Measurements from ENCODE around the gene TUBGCP2. TPM values are rescaled to one million over a fixed set of nuclear protein-coding genes. Genes with fewer than 3 reads are reported as not detected.

The TUBGCP2 gene
- total RNA-seq, 1 experiment from 2014 or later, result 52.4 TPM

DNA sequence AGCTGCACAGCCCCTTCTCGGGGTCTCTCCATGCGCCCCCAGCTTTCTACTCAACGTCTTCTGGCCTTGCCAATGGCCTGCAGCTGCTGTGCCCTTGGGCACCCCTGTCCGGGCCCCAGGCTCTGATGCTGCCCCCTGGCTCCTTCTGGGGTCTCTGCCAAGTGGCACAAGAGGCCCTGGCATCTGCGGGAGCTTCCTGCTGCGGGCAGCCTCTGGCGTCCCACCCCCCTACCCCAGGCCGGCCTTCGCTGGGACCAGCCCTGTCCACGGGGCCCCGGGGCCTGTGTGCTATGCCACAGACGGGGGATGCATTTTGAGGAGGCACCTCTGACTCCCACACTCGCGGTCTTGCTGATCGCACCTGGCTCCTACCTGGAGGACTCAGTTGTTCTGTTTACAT, 68.7 kb downstream of the TUBGCP2 start:
- Histone ChIP-seq H2AFZ (ENCODE audit: low read length) (no peak overlapping the region), H3K23ac (ENCODE audit: insufficient read length, low read depth, low read length) (no peak overlapping the region), H2BK120ac (ENCODE audit: low read depth, low read length, poor library complexity, severe bottlenecking) (no peak overlapping the region), H3K4me2 (ENCODE audit: insufficient read depth, insufficient read length, low read length) (no peak overlapping the region), H3K4ac (ENCODE audit: low read depth, low read length) (no peak overlapping the region), H2BK20ac (ENCODE audit: low read depth, low read length, poor library complexity, severe bottlenecking) (no peak overlapping the region), H3K14ac (ENCODE audit: insufficient read depth, low read length) (no peak overlapping the region), H2AK5ac (ENCODE audit: insufficient read length, low read length) (no peak overlapping the region), H3K9me3 (ENCODE audit: control insufficient read depth, low read depth, low read length) (no peaks in the 10 kb centered on the region), H3K27me3 (ENCODE audit: insufficient read depth, low read length) (peaks cover 14% of the 10 kb centered on the region; the same call in 1 of the 2 replicates), H3K9ac (ENCODE audit: extremely low read depth, insufficient read length, low read length) (no peak overlapping the region), H3K4me1 (ENCODE audit: insufficient read depth, low read length) (no peaks in the 10 kb centered on the region), H3T11ph (ENCODE audit: low read length) (no peak overlapping the region), H2BK5ac (ENCODE audit: insufficient read length, low read length) (no peak overlapping the region), H3K23me2 (ENCODE audit: insufficient read length, low read depth, low read length, poor library complexity, severe bottlenecking) (peaks cover 14% of the 10 kb centered on the region), H3K56ac (ENCODE audit: insufficient read length, low read depth, low read length) (no peak overlapping the region), H4K91ac (ENCODE audit: insufficient read length, low read depth, low read length) (no peak overlapping the region), H4K5ac (ENCODE audit: insufficient read length, low read depth, low read length) (no peak overlapping the region), H3K18ac (ENCODE audit: insufficient read length, low read depth, low read length) (no peak overlapping the region), H3K79me1 (ENCODE audit: insufficient read depth, low read depth, low read length, poor library complexity, severe bottlenecking) (no peaks in the 10 kb centered on the region), H2BK12ac (ENCODE audit: insufficient read length, low read depth, low read length) (no peak overlapping the region), H3K27ac (ENCODE audit: insufficient read length, low read depth, low read length) (no peak overlapping the region), H4K20me1 (ENCODE audit: control insufficient read depth, insufficient read depth, insufficient read length) (no peaks in the 10 kb centered on the region), H2BK15ac (ENCODE audit: low read depth, low read length) (no peak overlapping the region), H4K8ac (replicated peaks; ENCODE audit: insufficient read length, low read depth, low read length) (no peak overlapping the region), H3K79me2 (ENCODE audit: insufficient read depth, low read length) (no peaks in the 10 kb centered on the region)
- peaks cover 11 to 25% of the 10 kb centered on the region in 2 experiments for H3K4me1 Mint-ChIP-seq
- no peak overlapping the region for H3K27ac Mint-ChIP-seq
- no CpG with 5 or more reads among the region's 15 CpGs for WGBS (ENCODE audit: extremely low coverage, insufficient read length, low lambda C conversion rate)
- no peaks in the 10 kb centered on the region; a peak in 1 of 5 replicates for H3K9me3 Mint-ChIP-seq
- peaks cover 42% of the 10 kb centered on the region for H3K27me3 Mint-ChIP-seq (ENCODE audit: low read depth)
- no peak for DNase-seq
- no peak overlapping the region for H3K4me3 Mint-ChIP-seq
- peaks cover 0 to 20% (median 0%) of the 10 kb centered on the region in 3 experiments; a peak in 3 of 7 replicates for H3K36me3 Mint-ChIP-seq (ENCODE audit: insufficient read depth in 1 of 3, low read depth in 3 of 3)
- TF ChIP-seq CTCF (conservative IDR thresholded peaks at IDR 0.05), result no peak

Data from H9 (cell line).